Large intestine (tissue), 3 donors: Measurements from ENCODE around the gene DNAJA2. TPM values are rescaled to one million over a fixed set of nuclear protein-coding genes. Genes with fewer than 3 reads are reported as not detected.

Experiments used
- DNase-seq, 2 donors: peaks; one replicate each; pipeline versions ENCODE4 v3.0.0 to v3.0.0-alpha.2; 2013
- H3K27ac ChIP-seq: one replicate; pipeline ENCODE4 v1.5.1; 2013; ENCODE audit warnings: low read length
- H3K27me3 ChIP-seq: 2 replicates; pipeline ENCODE4 v1.6.1; 2013; ENCODE audit warnings: low read length; ENCODE audit not compliant: control insufficient read depth, insufficient read depth
- H3K36me3 ChIP-seq: 2 replicates; pipeline ENCODE4 v1.6.1; 2013; ENCODE audit warnings: low read length; ENCODE audit not compliant: control insufficient read depth, insufficient read depth
- H3K4me1 ChIP-seq: one replicate; pipeline ENCODE4 v1.6.1; 2013; ENCODE audit warnings: low read length; ENCODE audit not compliant: control insufficient read depth, insufficient read depth
- H3K4me3 ChIP-seq: one replicate; pipeline ENCODE4 v1.5.1; 2013; ENCODE audit warnings: low read length
- H3K9me3 ChIP-seq: one replicate; pipeline ENCODE4 v1.6.1; 2013; ENCODE audit warnings: mild to moderate bottlenecking, low read depth, low read length, moderate library complexity; ENCODE audit not compliant: control insufficient read depth
- WGBS: methylation state at CpG from one replicate; pipeline ENCODE4 v1.1.5; 2013; ENCODE audit warnings: low lambda C conversion rate; ENCODE audit not compliant: insufficient coverage; 5-methylcytosine and 5-hydroxymethylcytosine counted together
- polyA plus RNA-seq: library from polyadenylated mRNA; unstranded; fragments of 120-200 nt; gene quantifications from one replicate; pipeline ENCODE4 v1.2.1, GENCODE V29; 2013

The DNAJA2 gene
- polyA plus RNA-seq, 1 donor, result 47.5 TPM

- Histone ChIP-seq H3K36me3 (no peaks in the 10 kb centered on the region), H3K27ac (no peak overlapping the region), H3K4me1 (no peaks in the 10 kb centered on the region), H3K9me3 (no peaks in the 10 kb centered on the region), H3K4me3 (no peak overlapping the region), H3K27me3 (no peaks in the 10 kb centered on the region)
- DNase-seq, result peak in 1 of 2 donors; percentile 44
- no CpG with 5 or more reads among the region's 43 CpGs for WGBS
These were observed 43.8 kb downstream of the DNAJA2 start for GRCh38 chr16:46929378-46930332.

GRCh38 chr16:46928811-46929210 is 44.7 kb downstream of the DNAJA2 start:
- H3K4me1 ChIP-seq, result no peaks in the 10 kb centered on the region
- H3K4me3 ChIP-seq, result no peak overlapping the region
- DNase-seq, result no peak
- no peak overlapping the region for H3K27ac ChIP-seq
- no peaks in the 10 kb centered on the region for H3K27me3 ChIP-seq
- no CpG with 5 or more reads among the region's 15 CpGs for WGBS
- H3K36me3 ChIP-seq, result peaks cover 5% of the 10 kb centered on the region
- no peaks in the 10 kb centered on the region for H3K9me3 ChIP-seq

- Histone ChIP-seq H3K9me3 (no peaks in the 10 kb centered on the region), H3K36me3 (peaks cover 8% of the 10 kb centered on the region), H3K4me3 (no peak overlapping the region), H3K4me1 (no peaks in the 10 kb centered on the region), H3K27ac (no peak overlapping the region), H3K27me3 (no peaks in the 10 kb centered on the region)
- 100% methylated on average over 2 of the region's 8 CpGs for WGBS
- no peak for DNase-seq
These were observed 46.2 kb downstream of the DNAJA2 start for GRCh38 chr16:46927273-46927672.

- Histone ChIP-seq H3K4me1 (no peaks in the 10 kb centered on the region), H3K4me3 (no peak overlapping the region), H3K9me3 (no peaks in the 10 kb centered on the region), H3K27me3 (no peaks in the 10 kb centered on the region), H3K36me3 (peaks cover 12% of the 10 kb centered on the region), H3K27ac (no peak overlapping the region)
- WGBS, result no CpG with 5 or more reads among the region's 13 CpGs
- no peak for DNase-seq
These were observed 46.8 kb downstream of the DNAJA2 start for GRCh38 chr16:46926470-46927225.

- Histone ChIP-seq H3K27ac (no peak overlapping the region), H3K9me3 (no peaks in the 10 kb centered on the region), H3K4me3 (no peak overlapping the region), H3K36me3 (peaks cover 12% of the 10 kb centered on the region), H3K4me1 (no peaks in the 10 kb centered on the region), H3K27me3 (no peaks in the 10 kb centered on the region)
- no CpG with 5 or more reads among the region's 6 CpGs for WGBS
- no peak for DNase-seq
These were observed 49.1 kb downstream of the DNAJA2 start for GRCh38 chr16:46924402-46924801.

- Histone ChIP-seq H3K27ac (no peak overlapping the region), H3K9me3 (no peaks in the 10 kb centered on the region), H3K27me3 (no peaks in the 10 kb centered on the region), H3K4me1 (no peaks in the 10 kb centered on the region), H3K36me3 (peaks cover 12% of the 10 kb centered on the region), H3K4me3 (no peak overlapping the region)
- no peak for DNase-seq
- no CpG with 5 or more reads among the region's 19 CpGs for WGBS
These were observed 49.8 kb downstream of the DNAJA2 start for GRCh38 chr16:46923513-46924295.

GRCh38 chr16:46922239-46922638 is 51.2 kb downstream of the DNAJA2 start:
- Histone ChIP-seq H3K36me3 (peaks cover 12% of the 10 kb centered on the region), H3K27ac (no peak overlapping the region), H3K9me3 (no peaks in the 10 kb centered on the region), H3K27me3 (no peaks in the 10 kb centered on the region), H3K4me1 (no peaks in the 10 kb centered on the region), H3K4me3 (no peak overlapping the region)
- no peak for DNase-seq
- WGBS, result no CpG with 5 or more reads among the region's 10 CpGs

- WGBS, result 89% methylated on average over 3 of the region's 9 CpGs
- no peak overlapping the region for H3K27ac ChIP-seq
These were observed 52.9 kb downstream of the DNAJA2 start for GRCh38 chr16:46920402-46921068.

GRCh38 chr16:46918905-46919792 is 54.3 kb downstream of the DNAJA2 start:
- Histone ChIP-seq H3K27ac (no peak overlapping the region), H3K27me3 (no peaks in the 10 kb centered on the region), H3K4me1 (no peaks in the 10 kb centered on the region), H3K9me3 (no peaks in the 10 kb centered on the region), H3K36me3 (peaks cover 13% of the 10 kb centered on the region), H3K4me3 (no peak overlapping the region)
- no CpG with 5 or more reads among the region's 21 CpGs for WGBS
- peak in 1 of 2 donors; percentile 39 for DNase-seq

More at GRCh38 chr16:46920402-46921068, 52.9 kb downstream of the DNAJA2 start:
- H3K27me3 ChIP-seq, result no peaks in the 10 kb centered on the region
- H3K4me1 ChIP-seq, result no peaks in the 10 kb centered on the region
- H3K9me3 ChIP-seq, result no peaks in the 10 kb centered on the region
- peaks cover 12% of the 10 kb centered on the region for H3K36me3 ChIP-seq
- DNase-seq, result no peak
- H3K4me3 ChIP-seq, result no peak overlapping the region
